H1 (cell line): ENCODE data around the gene CNTN6. TPM values are rescaled to one million over a fixed set of nuclear protein-coding genes. Genes with fewer than 3 reads are reported as not detected.

Experiments used
- CTCF ChIA-PET: fragments of 300-600 bp; sonication (Branson Sonifier 250); formaldehyde crosslinking; loops from one replicate; lab custom pipeline; 2021; ENCODE audit not compliant: partially characterized antibody; lab: Charles Lee
- POLR2A ChIA-PET: fragments of 300-600 bp; sonication (Branson Sonifier 250); formaldehyde crosslinking; loops from one replicate; lab custom pipeline; 2021; ENCODE audit warnings: inconsistent platforms; ENCODE audit not compliant: partially characterized antibody; lab: Charles Lee
- DNase-seq, 2 experiments: peaks; one replicate each; pipeline versions ENCODE4 v3.0.0 to v3.0.0-alpha.2; 2010 to 2022; ENCODE audit warnings: low spot score in 2 of 2, low read depth in 1 of 2, mixed read lengths in 1 of 2
- FAIRE-seq: peaks from 2 replicates; lab custom pipeline; 2011; peaks lifted over from hg19 to GRCh38; lab: Jason Lieb, UNC
- H2AFZ ChIP-seq: 2 replicates; pipeline ENCODE4 v1.8.1; 2012; ENCODE audit warnings: low read length, inconsistent platforms
- H2AK5ac ChIP-seq: 2 replicates; pipeline ENCODE4 v1.6.1; 2013; ENCODE audit warnings: low read depth, low read length
- H2BK120ac ChIP-seq: replicated peaks from 2 replicates; pipeline ENCODE3; 2013; ENCODE audit warnings: low read depth, low read length, inconsistent platforms
- H2BK12ac ChIP-seq: 2 replicates; pipeline ENCODE4 v1.6.1; 2013; ENCODE audit warnings: low read depth, low read length
- H2BK15ac ChIP-seq: 2 replicates; pipeline ENCODE4 v1.6.1; 2013; ENCODE audit warnings: low read length
- H2BK20ac ChIP-seq: 2 replicates; pipeline ENCODE4 v1.6.1; 2013; ENCODE audit warnings: low read length
- H2BK5ac ChIP-seq: 2 replicates; pipeline ENCODE4 v1.6.1; 2013; ENCODE audit warnings: low read depth, low read length
- H3K14ac ChIP-seq: 2 replicates; pipeline ENCODE4 v1.6.1; 2013; ENCODE audit warnings: inconsistent platforms; ENCODE audit not compliant: insufficient read length
- H3K18ac ChIP-seq: 2 replicates; pipeline ENCODE4 v1.6.1; 2013; ENCODE audit warnings: low read length; ENCODE audit errors: extremely low read depth
- H3K23ac ChIP-seq: 2 replicates; pipeline ENCODE4 v1.6.1; 2013; ENCODE audit warnings: inconsistent platforms; ENCODE audit not compliant: insufficient read length
- H3K23me2 ChIP-seq: 2 replicates; pipeline ENCODE4 v1.6.1; 2013; ENCODE audit warnings: low read depth, low read length
- H3K27ac ChIP-seq: 2 replicates; pipeline ENCODE4 v1.6.1; 2011; ENCODE audit warnings: low read depth, low read length, inconsistent platforms
- H3K27me3 ChIP-seq, 4 experiments: replicated peaks in 1 of 4; 1 replicate in 1 of 4; 2 replicates in 3 of 4; pipeline versions ENCODE4 v1.6.1 to v1.8.1; 2011 to 2013; ENCODE audit warnings: low read length in 3 of 4, mild to moderate bottlenecking in 3 of 4, inconsistent platforms in 2 of 4, mixed read lengths in 2 of 4, moderate library complexity in 1 of 4; ENCODE audit not compliant: control insufficient read depth in 3 of 4, insufficient read depth in 3 of 4; ENCODE audit errors: extremely low read depth in 1 of 4
- H3K36me3 ChIP-seq, 4 experiments: 2 replicates each; pipeline versions ENCODE4 v1.6.1 to v1.8.1; 2011 to 2013; ENCODE audit warnings: mild to moderate bottlenecking in 4 of 4, low read length in 3 of 4, moderate library complexity in 2 of 4, control low read depth in 1 of 4, inconsistent platforms in 1 of 4; ENCODE audit not compliant: insufficient read depth in 4 of 4, control insufficient read depth in 2 of 4
- H3K4ac ChIP-seq: replicated peaks from 2 replicates; pipeline ENCODE3; 2013; ENCODE audit warnings: low read length, low read depth, mixed read lengths, inconsistent platforms; ENCODE audit not compliant: insufficient read length
- H3K4me1 ChIP-seq, 4 experiments: replicated peaks in 1 of 4; 1 replicate in 1 of 4; 2 replicates in 3 of 4; pipeline versions ENCODE4 v1.6.1 to v1.8.1; 2011 to 2013; ENCODE audit warnings: low read length in 3 of 4, inconsistent platforms in 2 of 4, mixed read lengths in 1 of 4; ENCODE audit not compliant: insufficient read depth in 4 of 4, control insufficient read depth in 3 of 4
- H3K4me2 ChIP-seq, 2 experiments: 2 replicates each; pipeline versions ENCODE4 v1.6.1 to v1.8.1; 2011 to 2013; ENCODE audit warnings: low read depth in 2 of 2, low read length in 2 of 2, control low read depth in 1 of 2, inconsistent platforms in 1 of 2, mild to moderate bottlenecking in 1 of 2; ENCODE audit not compliant: insufficient read depth in 1 of 2
- H3K4me3 ChIP-seq, 4 experiments: fragments of 200-600, 300-600 bp in 1 of 4; sonication (generic), shearing (Covaris generic), sonication (Bioruptor Twin) in 1 of 4; 2 replicates each; pipeline versions ENCODE4 v1.5.1 to v1.8.1; 2011 to 2016; ENCODE audit warnings: low read length in 4 of 4, low read depth in 3 of 4, control low read depth in 2 of 4, inconsistent platforms in 2 of 4, mild to moderate bottlenecking in 2 of 4, mixed read lengths in 1 of 4, moderate library complexity in 1 of 4; ENCODE audit not compliant: insufficient read depth in 2 of 4; ENCODE audit errors: extremely low read depth in 1 of 4
- H3K56ac ChIP-seq: replicated peaks from 2 replicates; pipeline ENCODE3; 2013; ENCODE audit warnings: low read depth, mild to moderate bottlenecking, mixed read lengths, low read length, inconsistent platforms; ENCODE audit not compliant: insufficient read length
- H3K79me1 ChIP-seq: 2 replicates; pipeline ENCODE4 v1.6.1; 2013; ENCODE audit warnings: low read depth, low read length, control low read depth
- H3K79me2 ChIP-seq, 2 experiments: 2 replicates each; pipeline versions ENCODE4 v1.6.1 to v1.8.1; 2012 to 2013; ENCODE audit warnings: low read length in 2 of 2, mild to moderate bottlenecking in 2 of 2, inconsistent platforms in 1 of 2; ENCODE audit not compliant: insufficient read depth in 2 of 2, control insufficient read depth in 1 of 2
- H3K9ac ChIP-seq, 4 experiments: replicated peaks in 1 of 4; 1 replicate in 1 of 4; 2 replicates in 3 of 4; pipeline versions ENCODE4 v1.6.1 to v1.8.1; 2011 to 2013; ENCODE audit warnings: low read depth in 3 of 4, low read length in 3 of 4, control low read depth in 2 of 4, mild to moderate bottlenecking in 2 of 4, moderate library complexity in 2 of 4, inconsistent platforms in 1 of 4; ENCODE audit errors: extremely low read depth in 1 of 4
- H3K9me3 ChIP-seq, 2 experiments: 2 replicates each; pipeline versions ENCODE4 v1.6.1 to v1.8.1; 2012 to 2013; ENCODE audit warnings: mild to moderate bottlenecking in 2 of 2, moderate library complexity in 2 of 2, control low read depth in 1 of 2, inconsistent platforms in 1 of 2, low read depth in 1 of 2, low read length in 1 of 2, mixed read lengths in 1 of 2; ENCODE audit not compliant: insufficient read depth in 2 of 2
- H4K20me1 ChIP-seq, 2 experiments: replicated peaks in 1 of 2; 2 replicates each; pipeline versions ENCODE3 to v1.8.1; 2011 to 2013; ENCODE audit warnings: inconsistent platforms in 2 of 2, low read length in 2 of 2, mild to moderate bottlenecking in 1 of 2; ENCODE audit not compliant: insufficient read depth in 2 of 2, control insufficient read depth in 1 of 2
- H4K5ac ChIP-seq: 2 replicates; pipeline ENCODE4 v1.6.1; 2013; ENCODE audit warnings: low read length, low read depth, mixed read lengths, inconsistent platforms; ENCODE audit not compliant: insufficient read length
- H4K8ac ChIP-seq: 2 replicates; pipeline ENCODE4 v1.8.0; 2013; ENCODE audit warnings: mild to moderate bottlenecking, moderate library complexity, low read length, inconsistent platforms; ENCODE audit not compliant: insufficient read depth; ENCODE audit errors: extremely low read depth
- H4K91ac ChIP-seq: replicated peaks from 2 replicates; pipeline ENCODE3; 2013; ENCODE audit warnings: low read length, mixed read lengths, inconsistent platforms; ENCODE audit not compliant: insufficient read length
- ATF2 ChIP-seq: IDR thresholded peaks from 2 replicates; pipeline ENCODE4 v1.6.1; 2012; ENCODE audit warnings: low read length, inconsistent platforms
- EZH2 ChIP-seq: fragments of 200-600 bp; sonication (generic); IDR thresholded peaks from 2 replicates; pipeline ENCODE4 v1.7.1; 2012; ENCODE audit warnings: low read depth, mild to moderate bottlenecking, moderate library complexity, low read length, inconsistent platforms; ENCODE audit not compliant: severe bottlenecking
- GTF2F1 ChIP-seq: IDR thresholded peaks from 2 replicates; pipeline ENCODE4 v1.6.1; 2012; ENCODE audit warnings: low read depth, low read length, improper control_type of control experiment, borderline replicate concordance
- RNF2 ChIP-seq: fragments of 200-900, 300-1000 bp; sonication (generic); IDR thresholded peaks from 2 replicates; pipeline ENCODE4 v1.7.1; 2016; ENCODE audit warnings: borderline replicate concordance, low read depth, mild to moderate bottlenecking, antibody characterized with exemption, low read length; ENCODE audit not compliant: poor library complexity, severe bottlenecking; ENCODE audit errors: missing control alignments
- WGBS, 2 experiments: shearing (Covaris generic) in 1 of 2; methylation state at CpG; one replicate each; pipeline versions ENCODE4 v1.1.6 to v1.1.7; 2013 to 2015; ENCODE audit warnings: low lambda C conversion rate in 2 of 2, mixed read lengths in 2 of 2, inconsistent platforms in 1 of 2, low coverage in 1 of 2, missing lambda C conversion rate in 1 of 2; ENCODE audit not compliant: insufficient replicate concordance in 2 of 2, insufficient coverage in 1 of 2, insufficient read length in 1 of 2; ENCODE audit errors: extremely low coverage in 1 of 2, missing lambda C conversion rate in 1 of 2; 5-methylcytosine and 5-hydroxymethylcytosine counted together
- polyA plus RNA-seq, 7 experiments: library from polyadenylated mRNA; depleted of rRNA in 3 of 7; stranded (reverse) in 5 of 7; unstranded in 2 of 7; fragments of >200 nt in 5 of 7; fragments of 200-250 nt in 2 of 7; gene quantifications; 1 replicate in 5 of 7; 2 replicates in 1 of 7; 4 replicates in 1 of 7; pipeline versions ENCODE4 v1.2.1 to v1.2.3, GENCODE V29; 2011 to 2013; ENCODE audit warnings: missing spikeins in 2 of 7, mixed read lengths in 2 of 7
- total RNA-seq: library from RNA; stranded (reverse); fragmentation: NEBNext Ultra II Directional; extraction: Animal tissue kit (Norgen Biotek cat#: 25700); gene quantifications from 2 replicates; pipeline ENCODE4 v1.2.1, GENCODE V29; 2021

CNTN6 gene
- total and polyA plus RNA-seq, 2 of the 8 experiments (the other 6 are each of a cell fraction or from before 2014, with no cell fraction given) = not detected

GRCh38 chr3:1356101-1356500, 263.3 kb downstream of the CNTN6 start:
- H2AFZ ChIP-seq = no peak overlapping the region
- H3K23me2 ChIP-seq = no peaks in the 10 kb centered on the region
- no peak overlapping the region for H4K8ac ChIP-seq
- H4K5ac ChIP-seq = no peak overlapping the region
- no peak overlapping the region for H2BK20ac ChIP-seq
- no peaks in the 10 kb centered on the region for H3K36me3 ChIP-seq
- H3K27me3 ChIP-seq = no peaks in the 10 kb centered on the region
- H2BK120ac ChIP-seq = no peak overlapping the region
- H3K79me2 ChIP-seq = no peaks in the 10 kb centered on the region
- H3K56ac ChIP-seq = no peak overlapping the region
- H3K4me2 ChIP-seq = no peak overlapping the region
- no peak overlapping the region for H3K27ac ChIP-seq
- no peak overlapping the region for H3K4me3 ChIP-seq
- H3K4me1 ChIP-seq = no peaks in the 10 kb centered on the region
- no peaks in the 10 kb centered on the region for H3K9me3 ChIP-seq
- H3K18ac ChIP-seq = no peak overlapping the region
- no peak overlapping the region for H3K14ac ChIP-seq
- CTCF ChIA-PET = no interaction called here
- H3K79me1 ChIP-seq = no peaks in the 10 kb centered on the region
- WGBS, 2 experiments = 82% methylated on average over 3 of the region's 3 CpGs; no CpG with 5 or more reads in 1 of the 2 experiments
- no peak overlapping the region for H2BK5ac ChIP-seq
- no peak overlapping the region for H2AK5ac ChIP-seq
- H2BK12ac ChIP-seq = no peak overlapping the region
- no peak overlapping the region for H3K4ac ChIP-seq
- POLR2A ChIA-PET = no interaction called here
- H2BK15ac ChIP-seq = no peak overlapping the region
- H3K9ac ChIP-seq = no peak overlapping the region
- DNase-seq (no peak), FAIRE-seq (no peak)
- no peaks in the 10 kb centered on the region for H4K20me1 ChIP-seq
- H4K91ac ChIP-seq = no peak overlapping the region
- H3K23ac ChIP-seq = no peak overlapping the region
- no peak for TF ChIP-seq EZH2
- TF ChIP-seq RNF2 = no peak
- TF ChIP-seq GTF2F1 = no peak
- TF ChIP-seq ATF2 = no peak
